GM10248 (cell line): ENCODE results near the gene DCXR.

ENCODE experiments used
- CTCF ChIA-PET: fragments of 300-600 bp; sonication (Branson Sonifier 250); formaldehyde crosslinking; extraction: SDS; loops from one replicate; lab custom pipeline; 2021; ENCODE audit warnings: antibody characterized with exemption; lab: Yijun Ruan, JAX
- POLR2A ChIA-PET: fragments of 350-650 bp; sonication (Branson Sonifier 250); formaldehyde crosslinking; extraction: SDS; loops from one replicate; lab custom pipeline; 2020; ENCODE audit warnings: antibody characterized with exemption; lab: Yijun Ruan, JAX
- DNase-seq: peaks from one replicate; pipeline ENCODE4 v3.0.0; 2012; ENCODE audit errors: extremely low spot score
- CTCF ChIP-seq: IDR thresholded peaks from 2 replicates; pipeline ENCODE4 v1.5.1; 2012; ENCODE audit warnings: mild to moderate bottlenecking, low read depth; ENCODE audit errors: extremely low read depth, missing control alignments, control extremely low read depth

Gene DCXR

GRCh38 chr17:82073446-82073845 is 35.9 kb upstream of the DCXR start:
- DNase-seq = no peak
- no peak for TF ChIP-seq CTCF
- ChIA-PET CTCF (interaction anchor here (0.7 to 1.6 kb wide), 3 partner anchors 20 to 114 kb away, joined by 3 to 5 read pairs (median 3); partner anchors contain the start of gene DCXR), POLR2A (no interaction called here)

GRCh38 chr17:82072827-82073226 is 35.3 kb upstream of the DCXR start:
- POLR2A ChIA-PET = no interaction called here
- DNase-seq = no peak
- TF ChIP-seq CTCF = no peak
- CTCF ChIA-PET = interaction anchor here (0.7 to 1.2 kb wide), 2 partner anchors 35 to 114 kb away, joined by 3 to 5 read pairs; partner anchors contain the start of gene DCXR

GRCh38 chr17:82070611-82071010 is 33.1 kb upstream of the DCXR start:
- ChIA-PET POLR2A (no interaction called here), CTCF (interaction anchor here (1.2 kb wide), 1 partner anchor 130 kb away, joined by 3 read pairs; no protein-coding TSS in a partner anchor)
- DNase-seq = no peak
- no peak for TF ChIP-seq CTCF

GRCh38 chr17:82065638-82066303 is 28.3 kb upstream of the DCXR start, which contains the start of gene DUS1L:
Gene DUS1L, minus strand, starts transcription at chr17:82065804. Its CDS starts 745 bp downstream, at chr17:82065059.
- POLR2A ChIA-PET = no interaction called here
- TF ChIP-seq CTCF = no peak
- DNase-seq = peak; percentile 92
- CTCF ChIA-PET = interaction anchor here (1.0 to 2.1 kb wide), 5 partner anchors 9 to 141 kb away, joined by 3 to 6 read pairs (median 5); partner anchors contain the start of gene DCXR

GRCh38 chr17:82065193-82065637 is 27.7 kb upstream of the DCXR start:
- TF ChIP-seq CTCF = no peak
- ChIA-PET CTCF (interaction anchor here (1.7 to 2.1 kb wide), 3 partner anchors 8 to 106 kb away, joined by 5 to 6 read pairs (median 5); no protein-coding TSS in a partner anchor), POLR2A (no interaction called here)
- no peak for DNase-seq

GRCh38 chr17:82064433-82065192 is 27.1 kb upstream of the DCXR start:
- no peak for TF ChIP-seq CTCF
- POLR2A ChIA-PET = no interaction called here
- CTCF ChIA-PET = interaction anchor here (0.9 to 2.1 kb wide), 4 partner anchors 7 to 105 kb away, joined by 3 to 5 read pairs (median 4); no protein-coding TSS in a partner anchor
- DNase-seq = no peak
